Common myeloid progenitor, CD34-positive (primary cell): ENCODE data around the gene CNNM3.
"Not testable (repeated sequence)": the region's sequence is repeated elsewhere in the genome, so short reads cannot be mapped to it uniquely, and the experiment has no call there.

Experiments used
- CTCF ChIA-PET: fragments of 350-600 bp; sonication (Branson Sonifier 250); formaldehyde crosslinking; loops from one replicate; lab custom pipeline; 2021; ENCODE audit warnings: antibody characterized with exemption; lab: Charles Lee
- POLR2A ChIA-PET: fragments of 350-600 bp; sonication (Branson Sonifier 250); formaldehyde crosslinking; loops from one replicate; lab custom pipeline; 2021; ENCODE audit warnings: antibody characterized with exemption; lab: Charles Lee
- DNase-seq, 3 donors: peaks; one replicate each; pipeline versions ENCODE4 v3.0.0 to v3.0.0-alpha.2; 2013
- H3K27ac ChIP-seq, 2 experiments: 1 replicate in 1 of 2; 2 replicates in 1 of 2; pipeline ENCODE4 v1.7.0; 2013; ENCODE audit warnings: inconsistent platforms in 2 of 2, low read length in 2 of 2, mild to moderate bottlenecking in 2 of 2, low read depth in 1 of 2, moderate library complexity in 1 of 2; ENCODE audit not compliant: severe bottlenecking in 2 of 2, insufficient read depth in 1 of 2, poor library complexity in 1 of 2
- H3K27me3 ChIP-seq, 5 experiments: replicated peaks in 2 of 5; 1 replicate in 3 of 5; 2 replicates in 2 of 5; pipeline versions ENCODE4 v1.6.1 to v1.7.0; 2013; ENCODE audit warnings: low read length in 4 of 5, mild to moderate bottlenecking in 2 of 5, moderate library complexity in 2 of 5, inconsistent platforms in 1 of 5; ENCODE audit not compliant: insufficient read depth in 5 of 5, control insufficient read depth in 4 of 5
- H3K36me3 ChIP-seq, 4 experiments: 1 replicate in 2 of 4; 2 replicates in 2 of 4; pipeline versions ENCODE4 v1.6.1 to v1.7.0; 2013; ENCODE audit warnings: low read length in 3 of 4, control low read depth in 1 of 4, mild to moderate bottlenecking in 1 of 4; ENCODE audit not compliant: control insufficient read depth in 4 of 4, insufficient read depth in 4 of 4
- H3K4me1 ChIP-seq, 4 experiments: 1 replicate in 3 of 4; 2 replicates in 1 of 4; pipeline versions ENCODE4 v1.6.1 to v1.7.1; 2013; ENCODE audit warnings: low read length in 3 of 4, mild to moderate bottlenecking in 3 of 4, control low read depth in 1 of 4, inconsistent platforms in 1 of 4, moderate library complexity in 1 of 4; ENCODE audit not compliant: control insufficient read depth in 4 of 4, insufficient read depth in 4 of 4; ENCODE audit errors: control extremely low read depth in 1 of 4
- H3K4me3 ChIP-seq, 7 experiments: 1 replicate in 4 of 7; 2 replicates in 3 of 7; pipeline versions ENCODE4 v1.5.1 to v1.7.0; 2013; ENCODE audit warnings: mild to moderate bottlenecking in 7 of 7, low read length in 6 of 7, moderate library complexity in 6 of 7, inconsistent platforms in 2 of 7, low read depth in 2 of 7, control low read depth in 1 of 7; ENCODE audit not compliant: insufficient read depth in 4 of 7, control insufficient read depth in 1 of 7; ENCODE audit errors: extremely low read depth in 1 of 7
- H3K9me3 ChIP-seq, 5 experiments: 1 replicate in 4 of 5; 2 replicates in 1 of 5; pipeline versions ENCODE4 v1.6.1 to v1.7.1; 2013; ENCODE audit warnings: low read length in 4 of 5, mild to moderate bottlenecking in 2 of 5, inconsistent platforms in 1 of 5, low read depth in 1 of 5, moderate library complexity in 1 of 5; ENCODE audit not compliant: control insufficient read depth in 4 of 5, insufficient read depth in 2 of 5; ENCODE audit errors: control extremely low read depth in 1 of 5
- WGBS: methylation state at CpG from one replicate; pipeline ENCODE4 v1.1.5; 2013; ENCODE audit not compliant: insufficient coverage; 5-methylcytosine and 5-hydroxymethylcytosine counted together

Gene CNNM3

DNA sequence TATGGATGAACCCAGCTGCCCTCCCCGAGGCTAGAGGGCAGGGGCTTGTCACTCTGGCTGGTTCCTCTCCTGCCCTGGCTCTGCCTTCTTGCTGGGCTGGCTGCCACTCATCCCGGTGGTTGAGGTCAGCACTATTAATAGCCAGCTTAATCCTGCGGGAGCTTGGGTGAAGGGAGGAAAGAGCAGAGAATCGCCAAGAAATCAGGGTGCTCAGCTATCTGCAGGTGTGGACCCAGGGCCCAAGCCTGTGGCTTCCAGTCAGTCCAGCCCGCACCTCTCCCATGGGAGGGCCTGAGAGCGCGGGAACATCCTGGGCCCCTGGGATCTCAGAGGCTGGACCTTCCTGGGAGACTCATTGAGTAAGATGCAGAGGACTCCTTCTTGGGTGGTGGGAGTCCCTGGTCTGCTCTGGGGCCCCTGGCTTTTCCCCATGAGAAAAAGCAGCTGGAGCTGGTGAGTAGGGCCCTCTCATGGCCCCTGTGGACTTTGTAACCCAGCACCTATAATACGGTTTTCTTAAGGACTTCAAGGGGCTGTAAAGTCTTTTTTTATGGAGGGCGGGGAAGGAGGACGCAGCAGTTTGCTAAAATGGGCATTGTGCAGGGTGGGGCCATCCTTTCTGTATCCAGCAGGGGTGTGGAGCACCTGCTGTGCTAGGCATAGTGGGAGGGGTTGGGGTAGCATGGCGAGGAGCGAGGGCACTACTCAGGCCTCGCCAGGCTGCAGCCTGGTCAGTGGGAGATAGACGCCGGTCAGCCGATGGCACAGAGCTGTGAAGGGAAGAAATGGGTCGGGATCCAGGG is 27.4 kb upstream of the CNNM3 start:
- no peak for DNase-seq
- Histone ChIP-seq H3K9me3 (no peaks in the 10 kb centered on the region), H3K4me1 (no peaks in the 10 kb centered on the region), H3K4me3 (no peak overlapping the region), H3K27ac (no peak overlapping the region), H3K27me3 (no peaks in the 10 kb centered on the region), H3K36me3 (no peaks in the 10 kb centered on the region)
- POLR2A ChIA-PET, result no interaction called here
- CTCF ChIA-PET, result interaction anchor here (1.4 to 2.2 kb wide), 2 partner anchors 12 to 13 kb away, joined by 3 to 7 read pairs; no protein-coding TSS in a partner anchor
- WGBS, result 94% methylated on average over 12 of the region's 17 CpGs

DNA sequence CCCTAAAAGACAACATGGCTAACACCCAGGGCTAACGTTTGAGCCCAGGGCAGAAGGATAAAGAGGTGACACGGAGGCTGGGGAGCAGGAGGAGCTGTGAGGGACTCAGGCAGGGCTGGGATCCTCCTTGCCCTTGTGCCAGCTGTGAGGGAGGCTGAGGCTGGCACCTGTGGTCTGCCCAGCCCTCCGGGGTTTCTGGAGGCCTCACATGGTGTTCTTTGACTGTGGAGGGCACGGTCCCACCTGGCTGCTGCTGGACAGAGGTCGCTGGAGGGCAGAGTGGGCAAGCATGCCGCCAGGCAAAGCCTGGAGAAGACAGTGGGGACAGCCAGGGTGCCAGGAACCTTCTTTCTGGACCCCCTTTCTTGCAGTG is 26.8 kb upstream of the CNNM3 start:
- 98% methylated on average over 5 of the region's 6 CpGs for WGBS
- no peaks in the 10 kb centered on the region for H3K27me3 ChIP-seq
- no peak overlapping the region for H3K4me3 ChIP-seq
- H3K9me3 ChIP-seq, result no peaks in the 10 kb centered on the region
- no peaks in the 10 kb centered on the region for H3K4me1 ChIP-seq
- POLR2A ChIA-PET, result no interaction called here
- no peak overlapping the region for H3K27ac ChIP-seq
- CTCF ChIA-PET, result interaction anchor here (1.4 kb wide), 1 partner anchor 14 kb away, joined by 3 read pairs; no protein-coding TSS in a partner anchor
- no peaks in the 10 kb centered on the region for H3K36me3 ChIP-seq
- no peak for DNase-seq

DNA sequence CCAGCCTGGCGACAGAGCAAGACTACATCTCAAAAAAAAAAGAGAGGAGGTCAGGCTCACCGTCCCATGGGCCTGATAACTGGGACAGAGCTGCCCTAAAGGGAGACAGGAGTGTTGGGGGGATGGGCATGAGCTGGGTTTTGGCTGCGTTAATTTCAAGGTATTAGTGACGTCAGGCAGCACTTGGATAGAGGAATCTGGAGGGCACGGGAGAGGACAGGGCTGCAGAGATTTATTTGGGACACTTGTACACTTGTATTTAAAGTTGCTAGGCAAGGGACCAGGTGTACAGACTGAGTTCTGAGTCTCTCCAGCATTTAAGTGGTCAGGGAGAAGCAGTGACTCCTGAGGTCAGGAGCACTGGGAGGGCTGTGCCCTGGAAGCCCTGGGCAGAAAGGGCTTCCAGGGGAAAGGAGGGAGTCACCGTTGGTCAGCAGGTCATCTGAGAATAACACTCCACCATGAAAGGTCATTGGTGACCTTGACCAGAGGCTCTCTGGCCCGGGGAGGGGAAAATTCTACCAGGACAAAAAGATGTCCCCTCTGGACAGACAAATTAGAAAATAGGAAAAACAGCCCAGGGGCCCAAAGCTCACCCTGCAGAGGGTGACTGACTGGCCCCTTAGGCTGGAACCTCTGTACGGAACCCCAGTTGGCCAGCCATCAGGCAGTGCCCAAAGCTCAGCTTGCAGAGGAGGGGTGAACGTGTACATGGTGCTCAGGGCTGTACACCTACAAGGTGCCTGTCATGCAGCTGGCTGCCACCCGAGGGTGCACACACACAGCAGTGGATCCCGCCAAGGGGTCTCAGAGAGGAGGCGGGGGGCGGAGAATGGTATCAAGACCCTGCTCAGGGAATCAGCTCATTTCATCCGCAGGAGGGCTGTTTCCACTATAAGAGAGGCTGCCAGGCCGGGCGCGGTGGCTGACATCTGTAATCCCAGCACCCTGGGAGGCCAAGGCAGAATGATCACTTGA is 23.0 kb upstream of the CNNM3 start:
- CTCF ChIA-PET, result interaction anchor here (1.1 to 1.8 kb wide), 3 partner anchors 9 to 191 kb away, joined by 3 read pairs; no protein-coding TSS in a partner anchor

DNA sequence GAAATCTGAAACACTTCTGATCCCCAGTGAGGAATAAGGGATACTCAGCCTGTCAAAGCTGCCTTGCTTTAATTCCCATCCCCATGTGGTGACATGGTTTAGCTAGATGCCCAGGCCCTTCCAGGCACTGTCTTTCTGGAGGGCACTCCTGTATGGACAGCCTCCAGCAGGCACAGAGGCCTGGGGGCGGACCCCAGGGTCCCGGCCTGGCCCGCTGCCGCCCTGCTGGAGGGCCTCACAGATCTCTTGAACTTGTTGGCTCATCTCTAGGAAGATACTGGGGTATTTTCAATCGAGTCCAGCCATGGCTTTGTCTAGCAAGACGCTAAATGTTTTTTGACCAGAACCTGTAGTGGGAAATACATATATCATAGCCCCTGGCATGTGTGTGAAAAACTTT is 21.0 kb upstream of the CNNM3 start:
- Histone ChIP-seq H3K36me3 (peaks cover 0 to 30% (median 14%) of the 10 kb centered on the region in 4 experiments), H3K27ac (no peak overlapping the region), H3K4me3 (no peak overlapping the region), H3K27me3 (no peaks in the 10 kb centered on the region), H3K9me3 (no peaks in the 10 kb centered on the region), H3K4me1 (peaks cover 0 to 6% (median 3%) of the 10 kb centered on the region in 4 experiments)
- POLR2A ChIA-PET, result no interaction called here
- DNase-seq, result no peak
- CTCF ChIA-PET, result no interaction called here
- 96% methylated on average over 4 of the region's 6 CpGs for WGBS

More for the DNA sequence above, 23.0 kb upstream of the CNNM3 start:
- Histone ChIP-seq H3K4me3 (no peak overlapping the region), H3K27ac (no peak overlapping the region), H3K27me3 (no peaks in the 10 kb centered on the region), H3K9me3 (no peaks in the 10 kb centered on the region), H3K4me1 (no peaks in the 10 kb centered on the region), H3K36me3 (peaks cover 0 to 13% (median 3%) of the 10 kb centered on the region in 4 experiments)
- 94% methylated on average over 16 of the region's 17 CpGs for WGBS
- DNase-seq, result no peak
- POLR2A ChIA-PET, result interaction anchor here (0.6 kb wide), 1 partner anchor 90 kb away, joined by 6 read pairs; no protein-coding TSS in a partner anchor

DNA sequence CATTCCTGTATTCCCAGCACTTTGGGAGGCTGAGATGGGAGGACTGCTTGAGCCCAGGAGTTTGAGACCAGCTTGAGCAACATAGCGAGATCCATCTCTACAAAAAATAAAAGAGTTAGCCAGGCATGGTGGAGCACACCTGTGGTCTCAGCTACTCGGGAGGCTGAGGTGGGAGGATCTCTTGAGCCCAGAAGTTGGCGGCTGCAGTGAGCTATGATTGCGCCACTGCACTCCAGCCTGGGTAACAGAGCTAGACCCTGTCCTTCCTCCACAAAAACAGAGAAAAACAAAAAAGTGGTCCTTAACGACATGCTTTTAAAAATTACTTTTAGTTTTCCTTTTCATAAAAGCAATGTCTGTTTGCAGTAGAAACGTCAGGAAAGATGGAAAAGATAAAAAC is 19.6 kb upstream of the CNNM3 start:
- not testable (repeated sequence) for H3K27me3 ChIP-seq, DNase-seq, H3K4me3 ChIP-seq, H3K27ac ChIP-seq, H3K9me3 ChIP-seq
- Histone ChIP-seq H3K36me3 (peaks cover 0 to 34% (median 19%) of the 10 kb centered on the region in 4 experiments), H3K4me1 (peaks cover 0 to 17% (median 14%) of the 10 kb centered on the region in 4 experiments)
- ChIA-PET CTCF (interaction anchor here (1.4 kb wide), 1 partner anchor 23 kb away, joined by 3 read pairs; no protein-coding TSS in a partner anchor), POLR2A (interaction anchor here (0.7 kb wide), 1 partner anchor 81 kb away, joined by 3 read pairs; no protein-coding TSS in a partner anchor)
- WGBS, result 96% methylated on average over 3 of the region's 6 CpGs

DNA sequence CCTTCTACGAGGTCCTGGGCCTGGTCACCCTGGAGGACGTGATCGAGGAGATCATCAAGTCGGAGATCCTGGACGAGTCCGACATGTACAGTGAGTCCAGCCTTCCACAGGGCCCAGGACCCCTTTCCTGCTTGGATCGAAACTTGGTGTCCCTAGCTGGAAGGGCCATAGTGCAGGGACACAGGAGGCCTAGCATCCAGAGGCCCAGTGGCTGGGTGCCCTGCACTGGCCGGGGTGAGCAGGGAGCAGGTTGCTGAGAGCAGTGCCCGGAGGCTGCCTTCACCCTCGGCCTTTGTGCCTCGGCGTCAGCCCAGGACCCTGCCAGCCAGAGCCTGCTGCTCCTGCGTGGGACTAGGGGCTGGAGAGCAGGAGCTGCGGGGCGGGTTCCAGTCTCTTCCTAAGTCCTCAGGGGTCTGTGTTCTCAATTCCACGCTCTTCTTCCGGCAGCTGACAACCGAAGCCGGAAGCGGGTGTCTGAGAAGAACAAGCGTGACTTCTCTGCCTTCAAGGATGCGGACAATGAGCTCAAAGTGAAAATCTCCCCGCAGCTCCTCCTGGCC is 18.9 kb upstream of the CNNM3 start:
- Histone ChIP-seq H3K9me3 (no peaks in the 10 kb centered on the region), H3K36me3 (peaks cover 3 to 40% (median 24%) of the 10 kb centered on the region in 4 experiments), H3K4me3 (no peak overlapping the region), H3K27ac (no peak overlapping the region), H3K4me1 (peaks cover 0 to 17% (median 14%) of the 10 kb centered on the region in 4 experiments), H3K27me3 (no peaks in the 10 kb centered on the region)
- no peak for DNase-seq
- WGBS, result 97% methylated on average over 19 of the region's 23 CpGs
- ChIA-PET CTCF (interaction anchor here (0.7 to 1.4 kb wide), 3 partner anchors 23 to 34 kb away, joined by 3 read pairs; no protein-coding TSS in a partner anchor), POLR2A (no interaction called here)
